Endometrial microvascular endothelial cells (primary cell): ENCODE results near the gene MTSS2. TPM values are rescaled to one million over a fixed set of nuclear protein-coding genes. Genes with fewer than 3 reads are reported as not detected.

ENCODE experiments used
- in situ Hi-C: cut with HindIII; loops from 2 replicates; pipeline ENCODE4 v1.10.0; 2017; ENCODE audit warnings: low sequenced_read_pairs, low pct_unique_long_range_greater_than_20kb; ENCODE audit errors: inconsistent ontology term
- total RNA-seq: library from RNA; depleted of rRNA; stranded (reverse); fragments of >200 nt; gene quantifications from one replicate; pipeline ENCODE4 v1.2.3, GENCODE V29; 2015; ENCODE audit errors: inconsistent ontology term

The MTSS2 gene
- total RNA-seq, 1 donor from 2014 or later = 19.6 TPM

GRCh38 chr16:70715055-70715858, 29.4 kb upstream of the MTSS2 start:
- in situ Hi-C loops = no loop called here

GRCh38 chr16:70714581-70715054, 28.8 kb upstream of the MTSS2 start:
- in situ Hi-C loops = no loop called here

GRCh38 chr16:70713824-70714223, 28.0 kb upstream of the MTSS2 start:
- in situ Hi-C loops = no loop called here

- in situ Hi-C loops = no loop called here
These were observed 27.5 kb upstream of the MTSS2 start for GRCh38 chr16:70713342-70713741.

GRCh38 chr16:70712942-70713341, 27.1 kb upstream of the MTSS2 start:
- in situ Hi-C loops = no loop called here

- in situ Hi-C loops = no loop called here
These were observed 26.5 kb upstream of the MTSS2 start for GRCh38 chr16:70712359-70712758.

GRCh38 chr16:70711211-70712031, 25.6 kb upstream of the MTSS2 start:
- in situ Hi-C loops = no loop called here

GRCh38 chr16:70710422-70711210, 24.8 kb upstream of the MTSS2 start:
- in situ Hi-C loops = no loop called here

GRCh38 chr16:70709942-70710341, 24.1 kb upstream of the MTSS2 start:
- in situ Hi-C loops = no loop called here

GRCh38 chr16:70709457-70709856, 23.6 kb upstream of the MTSS2 start:
- in situ Hi-C loops = no loop called here

- in situ Hi-C loops = no loop called here
These were observed 22.8 kb upstream of the MTSS2 start for GRCh38 chr16:70708366-70709246.

GRCh38 chr16:70706948-70707465, 21.2 kb upstream of the MTSS2 start:
- in situ Hi-C loops = no loop called here

GRCh38 chr16:70705056-70705455, 19.2 kb upstream of the MTSS2 start:
- in situ Hi-C loops = no loop called here

GRCh38 chr16:70704586-70704985, 18.7 kb upstream of the MTSS2 start:
- in situ Hi-C loops = no loop called here

GRCh38 chr16:70703835-70704381, 18.1 kb upstream of the MTSS2 start:
- in situ Hi-C loops = no loop called here

GRCh38 chr16:70703041-70703834, 17.4 kb upstream of the MTSS2 start:
- in situ Hi-C loops = no loop called here

GRCh38 chr16:70702624-70703023, 16.8 kb upstream of the MTSS2 start:
- in situ Hi-C loops = no loop called here
